ENCODE results near the gene HEXB.

- no peak for TF ChIP-seq CTCF (conservative IDR thresholded peaks at IDR 0.05; ENCODE audit: low read depth, low read length)
- no peak for TF ChIP-seq EZH2 (IDR thresholded peaks at IDR 0.05; ENCODE audit: borderline replicate concordance, low read depth, low read length, poor library complexity, severe bottlenecking)
Observed at GRCh38 chr5:74660140-74660539, 24.9 kb upstream of the HEXB start.
